ENCODE results near the gene CCBE1. TPM values are rescaled to one million over a fixed set of nuclear protein-coding genes. Genes with fewer than 3 reads are reported as not detected.
"Not testable (repeated sequence)": the region's sequence is repeated elsewhere in the genome, so short reads cannot be mapped to it uniquely, and the experiment has no call there.

CCBE1 gene
- polyA plus RNA-seq, 1 donor from 2014 or later = not detected

DNA sequence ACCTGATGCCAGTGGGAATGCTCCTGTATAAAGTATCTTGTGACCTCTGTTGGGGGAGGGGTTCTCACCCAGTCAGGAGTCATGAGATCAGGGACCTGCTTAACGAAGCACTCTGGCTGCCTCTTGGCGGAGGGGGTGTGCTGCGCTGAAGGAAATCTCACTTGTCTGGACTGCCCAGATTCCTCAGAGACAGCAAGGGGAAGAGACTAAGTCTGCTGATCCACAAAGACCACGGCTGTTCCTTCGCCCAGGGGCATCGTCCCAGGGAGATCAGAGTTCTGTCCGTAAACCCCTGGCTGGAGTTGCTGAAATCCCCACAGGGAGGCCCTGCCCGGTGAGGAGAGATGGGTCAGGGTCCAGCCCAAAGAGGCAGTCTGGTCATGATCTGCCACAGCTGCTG lies 168.4 kb downstream of the CCBE1 start:
- no peak overlapping the region for H3K4me3 Mint-ChIP-seq
- H3K4me1 Mint-ChIP-seq = peaks cover 0 to 2% (median 0%) of the 10 kb centered on the region in 3 donors
- peaks cover 6 to 7% (median 6%) of the 10 kb centered on the region in 3 donors for H3K9me3 Mint-ChIP-seq
- no peak overlapping the region for H3K27ac Mint-ChIP-seq
- H3K27me3 Mint-ChIP-seq = peaks cover 11% of the 10 kb centered on the region
- H3K36me3 Mint-ChIP-seq = no peaks in the 10 kb centered on the region

DNA sequence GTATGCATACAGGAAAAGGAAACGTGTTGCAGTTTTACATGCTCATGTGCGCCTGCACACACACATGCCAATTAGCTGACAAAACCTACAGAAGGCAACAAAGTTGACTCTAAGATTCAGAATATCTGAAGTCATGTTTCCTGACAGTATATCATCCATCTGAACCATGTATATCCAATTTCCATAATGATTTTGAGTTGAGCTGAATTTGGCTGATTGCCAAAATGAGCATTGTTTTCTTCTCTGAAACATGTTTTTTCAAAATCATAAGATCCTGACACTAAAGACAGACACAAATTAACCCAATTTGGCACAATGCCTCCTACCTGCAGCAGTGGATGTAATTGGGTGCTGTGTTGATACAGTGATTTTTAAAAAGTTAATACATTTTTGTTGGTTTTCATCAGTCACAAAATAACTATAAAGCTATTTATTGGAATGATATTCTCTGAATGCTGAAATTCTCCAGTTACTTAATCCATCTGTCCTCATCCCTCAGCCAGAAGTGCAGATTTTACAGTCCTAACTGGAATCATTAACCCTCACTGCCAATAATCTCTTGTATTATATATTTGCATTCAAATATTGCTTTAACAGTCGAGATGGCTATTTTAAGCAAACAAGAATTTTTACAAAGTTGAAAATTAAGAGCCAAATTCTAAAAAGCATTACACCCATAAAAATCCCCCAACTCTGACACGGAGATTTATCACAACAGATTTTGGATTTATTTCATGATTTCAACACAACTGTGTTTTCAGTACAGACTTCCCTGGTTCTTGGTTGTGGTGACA lies 176.5 kb downstream of the CCBE1 start:
- H3K27me3 Mint-ChIP-seq = peaks cover 5% of the 10 kb centered on the region
- H3K36me3 Mint-ChIP-seq = no peaks in the 10 kb centered on the region
- H3K4me3 Mint-ChIP-seq = no peak overlapping the region
- peaks cover 3 to 7% (median 4%) of the 10 kb centered on the region in 3 donors for H3K9me3 Mint-ChIP-seq
- peaks cover 0 to under 1% (median 0%) of the 10 kb centered on the region in 3 donors for H3K4me1 Mint-ChIP-seq
- no peak overlapping the region for H3K27ac Mint-ChIP-seq

DNA sequence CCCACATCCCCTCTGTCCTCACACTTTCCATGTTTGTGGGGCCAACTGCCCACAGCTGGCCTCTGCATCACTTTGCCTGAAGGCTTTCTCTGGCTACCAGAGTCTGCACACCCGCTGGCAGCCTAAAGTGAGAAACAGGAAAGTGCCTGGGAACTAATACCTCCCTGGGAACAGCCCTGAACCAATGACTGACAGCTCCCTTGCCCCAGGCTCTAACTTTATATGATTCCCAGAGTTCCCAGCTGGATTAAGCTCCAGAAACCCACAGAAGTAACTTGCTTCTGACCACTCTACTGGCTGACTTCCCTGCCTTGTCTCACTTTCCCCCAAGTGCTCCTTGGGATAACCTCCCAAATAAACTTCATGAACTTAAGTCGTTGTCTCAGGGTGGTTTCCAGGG lies 178.5 kb downstream of the CCBE1 start:
- Mint-ChIP-seq H3K27ac (no peak overlapping the region), H3K36me3 (no peaks in the 10 kb centered on the region), H3K4me3 (no peak overlapping the region)

DNA sequence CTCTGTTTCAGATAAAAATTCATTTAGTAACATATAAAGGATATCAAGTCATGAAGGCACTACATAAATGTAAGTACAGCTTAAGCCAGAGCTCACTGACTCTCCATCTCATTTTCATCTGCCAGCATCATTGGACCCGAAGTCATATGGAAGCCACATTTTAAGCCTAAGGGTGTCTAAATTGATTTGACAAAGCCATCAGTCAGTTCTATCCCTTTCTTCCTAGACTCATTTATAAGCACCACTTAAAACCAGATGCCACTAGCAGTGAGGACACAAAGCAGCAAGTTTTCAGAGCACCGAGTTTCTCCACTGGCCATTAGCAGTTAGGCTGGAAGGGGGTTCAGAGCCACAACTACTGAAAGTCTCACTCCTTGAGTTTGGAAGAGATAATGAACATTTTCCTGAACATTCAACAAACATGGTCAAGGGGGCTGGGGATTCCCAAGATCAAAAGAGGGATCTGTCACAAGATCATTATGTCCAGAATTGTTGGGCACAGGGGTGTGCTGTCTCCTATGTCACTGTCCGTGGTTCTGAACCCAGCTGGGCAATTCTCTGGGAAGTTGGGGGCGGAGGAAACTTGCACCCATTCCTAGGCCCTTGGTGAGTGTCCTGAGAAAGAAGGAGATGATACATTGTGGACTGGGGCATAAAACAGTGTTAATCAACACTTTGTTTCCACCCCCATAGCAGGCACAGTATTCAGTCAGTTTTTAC lies 179.6 kb downstream of the CCBE1 start:
- Mint-ChIP-seq H3K4me3 (no peak overlapping the region), H3K4me1 (no peaks in the 10 kb centered on the region), H3K27me3 (peaks cover 12% of the 10 kb centered on the region), H3K27ac (no peak overlapping the region), H3K36me3 (no peaks in the 10 kb centered on the region), H3K9me3 (peaks cover 0 to 3% (median 2%) of the 10 kb centered on the region in 3 donors)

More for the DNA sequence above, 178.5 kb downstream of the CCBE1 start:
- Mint-ChIP-seq H3K27me3 (peaks cover 5% of the 10 kb centered on the region), H3K9me3 (peaks cover 0 to 3% (median 2%) of the 10 kb centered on the region in 3 donors), H3K4me1 (no peaks in the 10 kb centered on the region)

DNA sequence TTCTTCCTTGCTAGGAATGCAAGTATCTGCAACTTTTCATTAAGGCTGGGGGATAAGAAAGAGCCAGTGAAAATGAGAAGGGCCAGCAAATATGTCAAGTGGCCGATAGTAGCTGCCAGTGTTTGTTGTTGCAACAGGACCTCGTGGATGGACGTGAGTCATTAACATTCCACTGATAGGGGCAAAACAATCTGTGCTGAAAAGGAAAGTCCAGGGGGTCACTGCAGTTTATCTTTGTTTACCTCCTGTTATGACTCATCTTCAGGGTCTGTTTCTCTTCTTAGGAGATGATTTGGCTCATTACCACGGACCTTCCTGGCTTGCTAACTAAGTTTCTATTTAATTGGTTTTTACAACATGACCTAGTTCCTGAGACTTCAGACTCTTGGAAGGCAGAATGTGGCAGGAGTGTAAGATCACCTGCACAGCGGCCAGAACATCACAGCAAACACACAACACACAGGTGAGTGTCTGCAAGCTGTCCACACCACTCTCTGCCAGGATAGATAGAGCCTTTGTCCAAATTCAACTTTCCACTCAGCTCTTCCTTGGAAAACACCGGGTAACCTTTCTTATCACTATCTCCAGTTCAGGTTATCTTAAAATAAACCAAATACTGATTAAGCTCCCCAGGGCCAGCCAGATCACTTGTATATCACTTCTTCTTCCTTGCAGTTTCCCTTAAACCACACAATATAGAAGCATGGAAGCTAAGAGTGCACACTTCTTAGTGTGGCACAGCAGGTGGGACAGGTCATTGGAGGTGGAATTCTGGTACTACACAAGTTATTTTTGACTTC lies 180.7 kb downstream of the CCBE1 start:
- no peaks in the 10 kb centered on the region for H3K4me1 Mint-ChIP-seq
- H3K36me3 Mint-ChIP-seq = no peaks in the 10 kb centered on the region
- peaks cover 0 to 3% (median 2%) of the 10 kb centered on the region in 3 donors for H3K9me3 Mint-ChIP-seq
- H3K27ac Mint-ChIP-seq = no peak overlapping the region
- peaks cover 16% of the 10 kb centered on the region for H3K27me3 Mint-ChIP-seq
- H3K4me3 Mint-ChIP-seq = no peak overlapping the region

DNA sequence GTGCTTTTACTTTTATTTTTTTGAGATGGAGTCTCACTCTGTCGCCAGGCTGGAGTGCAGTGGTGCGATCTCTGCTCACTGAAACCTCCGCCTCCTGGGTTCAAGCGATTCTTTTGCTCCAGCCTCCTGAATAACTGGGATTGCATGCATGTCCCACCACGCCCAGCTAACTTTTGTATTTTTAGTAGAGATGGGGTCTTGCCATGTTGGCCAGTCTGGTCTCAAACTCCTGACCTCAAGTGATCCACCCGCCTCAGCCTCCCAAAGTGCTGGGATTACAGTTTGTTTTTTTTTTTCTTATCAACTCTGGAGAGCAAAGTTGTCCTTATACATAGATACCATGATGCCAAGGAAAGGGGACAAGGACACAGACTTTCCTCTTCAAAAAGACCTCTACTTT lies 181.3 kb downstream of the CCBE1 start:
- not testable (repeated sequence) for H3K9me3 Mint-ChIP-seq, H3K27ac Mint-ChIP-seq, H3K4me3 Mint-ChIP-seq, H3K4me1 Mint-ChIP-seq, H3K36me3 Mint-ChIP-seq
- H3K27me3 Mint-ChIP-seq = peaks cover 13% of the 10 kb centered on the region

DNA sequence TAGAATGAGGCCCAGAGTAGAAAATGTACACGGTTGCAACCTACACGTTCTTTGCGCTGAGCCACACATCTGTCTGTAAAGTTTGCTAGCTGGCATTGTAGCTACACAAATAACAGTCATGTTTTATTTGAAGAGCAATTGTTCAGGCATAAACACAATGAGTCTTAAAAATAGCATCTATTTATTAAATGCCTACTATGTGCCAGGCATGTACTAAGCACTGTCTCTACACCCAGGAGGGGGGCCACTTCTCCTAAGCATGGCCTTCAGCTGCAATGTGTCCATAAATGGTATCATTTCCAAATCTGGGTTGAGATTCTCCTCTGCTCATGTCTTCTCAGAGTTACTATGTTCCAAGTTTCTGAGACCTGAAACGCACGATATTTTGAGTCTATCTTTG lies 182.1 kb downstream of the CCBE1 start:
- H3K9me3 Mint-ChIP-seq = peaks cover 0 to 3% (median 2%) of the 10 kb centered on the region in 3 donors
- no peaks in the 10 kb centered on the region for H3K36me3 Mint-ChIP-seq
- no peak overlapping the region for H3K4me3 Mint-ChIP-seq
- no peak overlapping the region for H3K27ac Mint-ChIP-seq
- peaks cover 13% of the 10 kb centered on the region for H3K27me3 Mint-ChIP-seq
- H3K4me1 Mint-ChIP-seq = no peaks in the 10 kb centered on the region

DNA sequence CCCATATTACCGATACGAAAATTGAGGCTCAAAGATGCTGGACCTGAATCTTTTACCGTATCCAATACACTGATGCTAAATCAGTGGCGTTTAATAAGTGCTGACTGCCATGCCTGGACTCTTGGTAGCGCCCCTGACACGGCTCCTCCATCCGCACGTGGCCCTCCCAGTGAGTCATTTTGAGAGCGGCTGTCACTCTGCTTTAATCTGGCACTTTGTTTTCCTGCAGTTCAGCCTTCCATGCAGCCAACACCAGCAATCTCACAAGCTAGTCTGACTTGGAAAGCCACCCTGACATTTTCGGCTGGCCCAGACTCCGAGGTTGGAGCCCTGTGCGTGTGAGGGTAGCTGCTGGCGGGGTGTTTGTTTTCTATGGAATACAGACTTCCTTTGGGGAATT lies 183.0 kb downstream of the CCBE1 start:
- no peak overlapping the region for H3K4me3 Mint-ChIP-seq
- H3K27me3 Mint-ChIP-seq = peaks cover 13% of the 10 kb centered on the region
- no peaks in the 10 kb centered on the region for H3K4me1 Mint-ChIP-seq
- no peak overlapping the region for H3K27ac Mint-ChIP-seq
- no peaks in the 10 kb centered on the region for H3K36me3 Mint-ChIP-seq
- H3K9me3 Mint-ChIP-seq = peaks cover 0 to 3% (median 2%) of the 10 kb centered on the region in 3 donors

DNA sequence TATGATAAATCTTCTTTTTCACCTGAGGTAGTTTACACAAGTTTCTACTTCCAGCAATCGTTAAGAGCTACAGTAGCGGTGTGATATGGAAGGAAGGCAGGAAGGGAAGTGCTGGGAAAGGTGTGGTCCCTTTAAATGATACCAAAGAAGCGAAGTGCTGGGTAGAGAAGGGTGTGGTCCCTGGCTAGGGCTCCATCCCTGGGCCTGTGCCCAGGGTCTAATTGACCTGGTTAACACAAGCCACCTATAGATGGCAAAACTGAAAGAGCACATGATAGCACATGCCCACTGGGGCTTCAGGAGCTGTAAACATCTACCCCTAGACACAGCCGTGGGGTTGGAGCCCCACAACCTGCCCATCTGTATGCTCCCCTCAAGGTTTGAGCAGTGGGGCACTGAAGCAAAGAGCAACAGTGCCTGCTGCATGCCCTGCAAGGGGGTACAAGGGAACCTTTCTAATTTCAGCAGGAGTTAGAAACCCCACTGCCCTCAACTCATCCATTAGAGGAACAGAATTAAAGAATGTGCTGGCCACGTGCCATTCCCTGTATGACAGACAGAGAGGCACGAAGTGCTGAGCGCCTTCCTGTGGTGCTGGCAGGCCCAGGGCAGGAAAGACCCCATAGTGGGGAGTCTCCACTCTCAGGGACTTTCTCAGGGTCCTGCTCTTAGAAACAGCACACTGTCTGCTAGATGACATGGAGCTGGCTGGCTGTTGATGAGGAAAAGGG lies 185.0 kb downstream of the CCBE1 start:
- no peaks in the 10 kb centered on the region for H3K9me3 Mint-ChIP-seq
- H3K27ac Mint-ChIP-seq = no peak overlapping the region
- no peaks in the 10 kb centered on the region for H3K4me1 Mint-ChIP-seq
- H3K27me3 Mint-ChIP-seq = peaks cover 14% of the 10 kb centered on the region
- H3K36me3 Mint-ChIP-seq = no peaks in the 10 kb centered on the region
- H3K4me3 Mint-ChIP-seq = no peak overlapping the region

DNA sequence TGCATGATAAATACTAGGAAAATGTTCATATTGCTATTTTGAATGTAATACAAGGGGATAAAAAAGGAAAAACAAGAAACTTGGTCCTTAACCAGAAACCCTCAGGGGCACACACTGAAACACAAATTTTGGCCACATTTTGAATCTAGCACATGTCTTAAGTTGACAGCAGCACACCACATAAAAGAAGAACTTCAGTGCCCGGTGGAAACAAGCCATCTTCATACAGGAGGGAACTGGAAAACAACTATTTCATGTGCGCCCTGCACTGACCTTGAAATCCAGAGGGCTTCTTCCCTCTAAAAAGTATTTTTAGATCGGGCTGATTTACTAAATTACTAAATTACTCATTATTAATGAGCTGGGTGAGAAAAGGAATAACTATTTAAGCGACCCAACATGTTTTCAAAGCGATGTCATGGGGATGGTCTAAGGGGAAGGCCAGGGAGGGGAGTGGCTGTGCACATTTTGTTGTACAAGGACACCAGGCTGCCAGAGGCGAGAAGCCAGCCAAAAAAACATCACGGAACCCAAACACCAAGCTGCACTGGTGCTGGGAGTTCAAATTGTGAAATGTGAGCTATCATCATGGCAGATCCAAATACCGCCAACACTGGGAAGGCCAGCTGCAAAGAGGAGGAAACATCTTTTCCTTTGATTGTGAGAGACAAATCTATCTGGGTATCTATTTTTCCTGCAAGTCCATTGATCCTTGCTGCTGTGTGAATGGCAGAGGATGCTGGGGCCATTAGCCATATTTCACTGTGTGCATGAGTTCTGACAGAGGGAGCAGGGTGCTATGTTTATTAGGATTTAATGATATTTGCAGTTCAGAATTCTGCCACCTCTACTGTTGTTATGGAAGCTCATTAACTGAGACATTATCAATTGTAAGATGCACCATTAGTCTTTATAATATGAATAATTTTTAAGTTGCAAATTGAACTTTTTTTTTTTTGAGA lies 187.5 kb downstream of the CCBE1 start:
- no peaks in the 10 kb centered on the region for H3K36me3 Mint-ChIP-seq

DNA sequence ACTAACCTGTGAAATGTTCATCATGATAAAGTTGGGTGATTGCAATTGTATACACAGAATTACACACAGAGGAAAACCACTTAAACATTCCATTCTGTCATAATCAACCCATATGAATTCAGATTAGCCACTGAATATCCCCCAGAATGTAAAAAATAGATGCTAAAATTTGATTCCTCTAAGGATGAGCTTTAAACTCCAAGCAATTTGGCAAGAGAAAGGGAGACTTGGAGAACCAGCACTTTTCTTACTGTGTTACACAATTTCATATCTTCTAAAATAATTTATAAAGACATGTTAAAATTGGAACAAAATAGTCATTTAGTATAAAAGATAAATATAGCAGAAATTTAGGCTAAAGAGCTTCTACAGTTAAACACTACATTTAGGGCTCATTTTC lies 191.9 kb downstream of the CCBE1 start:
- Mint-ChIP-seq H3K4me1 (no peaks in the 10 kb centered on the region), H3K36me3 (no peaks in the 10 kb centered on the region), H3K9me3 (no peaks in the 10 kb centered on the region), H3K27me3 (peaks cover 8% of the 10 kb centered on the region), H3K4me3 (no peak overlapping the region), H3K27ac (no peak overlapping the region)

More for the DNA sequence above, 187.5 kb downstream of the CCBE1 start:
- no peaks in the 10 kb centered on the region for H3K4me1 Mint-ChIP-seq
- no peaks in the 10 kb centered on the region for H3K9me3 Mint-ChIP-seq
- peaks cover 18% of the 10 kb centered on the region for H3K27me3 Mint-ChIP-seq
- H3K27ac Mint-ChIP-seq = no peak overlapping the region
- no peak overlapping the region for H3K4me3 Mint-ChIP-seq

DNA sequence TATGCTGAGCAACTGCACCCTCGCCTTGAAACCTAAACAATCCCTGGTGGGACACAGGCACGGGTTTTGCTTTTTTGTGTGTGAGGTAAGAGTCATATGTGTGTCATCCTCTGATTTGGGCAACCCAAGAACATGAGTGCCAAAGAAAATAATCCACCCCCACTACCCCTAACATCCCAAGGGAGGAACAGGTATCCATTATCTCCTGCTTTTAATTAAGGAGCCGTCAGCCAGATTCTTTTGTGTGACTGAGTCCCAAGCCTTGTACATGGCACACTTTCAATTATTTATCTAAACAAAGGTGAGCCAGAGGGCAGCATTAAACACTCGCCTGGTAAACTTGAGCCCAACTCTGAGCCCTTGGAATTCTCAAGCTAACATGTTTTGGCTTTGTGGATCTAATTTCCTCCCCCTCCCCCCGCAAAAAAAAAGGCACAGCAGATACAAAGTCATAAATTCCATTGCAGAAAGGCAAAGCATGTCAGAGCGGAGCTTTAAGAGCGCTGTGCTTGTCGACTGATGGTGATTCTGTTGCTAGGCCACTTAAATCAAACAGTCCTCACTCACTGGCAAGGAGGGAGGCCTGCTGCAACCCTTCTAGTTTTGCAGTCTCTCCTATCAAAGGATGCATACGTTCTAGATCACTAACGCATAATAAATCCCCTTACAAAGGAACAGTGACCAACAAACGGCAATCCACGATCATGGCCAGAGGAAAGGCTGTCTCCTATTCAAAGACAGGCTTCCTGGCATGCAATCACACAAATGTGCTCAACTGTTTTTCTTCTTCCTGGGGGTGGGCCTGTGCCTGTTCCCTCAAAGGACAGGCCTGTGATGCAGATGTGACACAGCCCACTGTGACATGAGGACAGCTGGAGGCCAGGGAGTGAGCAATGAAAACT lies 194.7 kb downstream of the CCBE1 start:
- H3K27ac Mint-ChIP-seq = no peak overlapping the region
- peaks cover 6% of the 10 kb centered on the region for H3K27me3 Mint-ChIP-seq
- no peaks in the 10 kb centered on the region for H3K36me3 Mint-ChIP-seq
- no peaks in the 10 kb centered on the region for H3K4me1 Mint-ChIP-seq
- peaks cover 2 to 10% (median 4%) of the 10 kb centered on the region in 3 donors for H3K9me3 Mint-ChIP-seq
- no peak overlapping the region for H3K4me3 Mint-ChIP-seq

DNA sequence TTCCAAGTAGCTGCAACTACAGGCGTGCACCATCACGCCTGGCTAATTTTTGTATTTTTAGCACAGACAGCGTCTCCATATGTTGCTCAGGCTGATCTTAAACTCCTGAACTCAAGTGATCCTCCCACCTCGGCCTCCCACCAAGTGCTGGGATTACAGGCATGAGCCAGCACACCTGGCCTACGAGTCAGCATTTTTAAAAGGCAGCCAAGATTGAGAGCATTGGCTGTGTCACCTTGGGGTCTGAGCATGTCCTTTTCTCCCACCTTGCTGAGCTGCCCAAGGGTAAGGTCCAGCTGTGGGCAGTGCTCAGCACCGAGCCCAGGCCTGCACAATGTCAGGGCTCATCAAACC lies 195.3 kb downstream of the CCBE1 start:
- H3K9me3 Mint-ChIP-seq = peaks cover 2 to 10% (median 4%) of the 10 kb centered on the region in 3 donors
- H3K27me3 Mint-ChIP-seq = peaks cover 2% of the 10 kb centered on the region
- H3K4me3 Mint-ChIP-seq = no peak overlapping the region
- no peaks in the 10 kb centered on the region for H3K36me3 Mint-ChIP-seq
- H3K27ac Mint-ChIP-seq = no peak overlapping the region
- H3K4me1 Mint-ChIP-seq = no peaks in the 10 kb centered on the region
